Stimulated activated naive CD8-positive, alpha-beta T cell treated with anti-CD3 and anti-CD28 coated beads, Interleukin-15, Interleukin-2, amounts not matched to agents 100 U/mL and 50 U/mL, for 24 hours (primary cell): ENCODE data around the gene TLCD5.

Experiments
- ATAC-seq: fragments of 150-1000 bp; cut with Tn5 transposase; one replicate; pipeline ENCODE4 v1.10.0; 2021
- DNase-seq: peaks from one replicate; pipeline ENCODE4 v3.0.0; 2021

TLCD5 gene

GRCh38 chr11:120337355-120338106 is 12.4 kb downstream of the TLCD5 start:
- ATAC-seq (no peak), DNase-seq (no peak)

- no peak for ATAC-seq
- no peak for DNase-seq
Observed at GRCh38 chr11:120338107-120338933, 13.2 kb downstream of the TLCD5 start.

DNA sequence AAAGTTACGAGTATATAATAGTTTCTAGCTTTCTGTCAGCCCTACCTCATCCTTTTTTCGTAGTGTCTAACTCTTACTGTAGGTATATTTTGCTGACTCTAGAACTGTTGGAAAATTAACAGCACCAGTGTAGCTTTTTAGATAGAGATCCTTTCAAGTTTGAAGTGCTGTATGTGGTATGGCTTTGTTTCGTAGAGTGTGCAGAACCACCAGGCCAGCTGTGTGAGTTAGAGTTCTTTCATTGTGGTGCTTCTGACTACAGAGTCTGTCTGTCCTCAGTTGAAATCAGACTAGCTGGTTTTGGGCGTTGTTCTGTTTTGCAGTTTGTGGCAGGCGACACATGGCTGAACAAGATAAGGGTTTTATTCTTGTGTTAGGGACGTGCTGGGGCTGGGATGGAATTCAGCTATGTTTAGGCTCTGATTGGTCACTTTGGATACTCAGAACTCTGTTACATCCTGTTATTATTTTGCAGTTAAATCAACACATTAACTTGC is 14.3 kb downstream of the TLCD5 start:
- ATAC-seq = no peak
- DNase-seq = no peak

DNA sequence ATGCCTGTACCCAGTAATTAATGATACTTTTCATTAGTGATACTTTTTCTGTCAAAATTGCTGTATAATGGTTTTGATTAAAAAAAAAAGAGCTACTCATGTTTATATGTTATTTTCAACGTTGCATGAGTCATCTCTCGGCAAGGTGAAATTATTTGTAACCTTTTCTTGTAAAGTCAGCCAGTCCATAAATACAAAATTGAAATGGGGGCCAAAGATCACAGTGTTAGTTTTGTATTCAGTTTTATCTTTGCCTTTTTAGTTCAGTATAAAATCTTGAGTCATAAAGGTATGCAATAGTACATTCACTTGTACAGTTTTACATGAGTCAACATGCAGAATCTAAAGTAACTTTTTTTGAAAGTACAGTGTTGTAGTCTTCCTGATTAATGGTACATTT is 15.4 kb downstream of the TLCD5 start:
- DNase-seq = no peak
- no peak for ATAC-seq

DNA sequence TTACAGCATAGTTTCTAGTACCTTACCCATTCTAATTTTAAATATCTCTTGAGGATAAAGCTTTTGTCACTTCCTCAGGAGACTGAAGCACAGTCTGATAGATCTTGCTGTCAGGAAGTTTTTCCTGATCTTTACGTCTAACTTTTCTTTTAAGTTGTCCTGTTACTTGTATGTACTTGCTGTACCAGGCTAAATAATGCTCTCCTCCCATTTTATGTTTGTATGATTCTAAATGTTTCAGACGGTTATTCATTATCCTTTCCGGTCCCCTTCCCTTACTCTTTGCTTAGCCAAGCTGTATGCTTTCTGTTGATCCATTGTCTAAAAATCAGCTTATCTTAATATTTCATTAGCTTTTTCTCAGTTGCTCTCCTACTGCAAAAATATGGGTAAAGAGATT is 17.1 kb downstream of the TLCD5 start:
- DNase-seq (no peak), ATAC-seq (no peak)

- no peak for ATAC-seq
Observed at GRCh38 chr11:120342678-120343077, 17.6 kb downstream of the TLCD5 start.

GRCh38 chr11:120343429-120343828 is 18.3 kb downstream of the TLCD5 start:
- DNase-seq (no peak), ATAC-seq (no peak)

More at GRCh38 chr11:120342678-120343077, 17.6 kb downstream of the TLCD5 start:
- DNase-seq = no peak

GRCh38 chr11:120344302-120345004 is 19.4 kb downstream of the TLCD5 start:
- DNase-seq = peak; percentile 44
- ATAC-seq = peak; percentile 89

GRCh38 chr11:120346233-120346632 is 21.1 kb downstream of the TLCD5 start:
- no peak for ATAC-seq
- DNase-seq = no peak

GRCh38 chr11:120350637-120351036 is 25.5 kb downstream of the TLCD5 start:
- DNase-seq (no peak), ATAC-seq (no peak)

GRCh38 chr11:120352405-120352804 is 27.3 kb downstream of the TLCD5 start:
- no peak for ATAC-seq
- DNase-seq = no peak

DNA sequence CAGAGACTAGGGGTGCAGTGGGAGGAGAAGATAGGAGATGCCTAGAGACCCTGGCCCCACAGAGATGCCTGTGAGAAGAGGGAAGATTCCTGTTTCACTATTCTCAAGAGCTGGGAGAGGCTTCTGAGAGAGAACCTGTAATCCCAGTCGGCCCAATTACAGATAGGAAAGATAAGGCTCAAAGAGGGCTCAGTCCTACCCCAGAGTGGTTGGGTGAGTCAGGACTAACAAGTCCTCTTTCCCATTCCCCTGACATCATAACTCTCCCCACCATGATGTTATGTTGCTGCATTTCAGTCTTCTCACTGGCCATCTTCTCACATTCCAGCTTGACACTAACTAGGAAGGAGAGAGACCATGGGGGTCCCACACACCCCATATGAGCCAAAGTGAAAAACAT is 29.0 kb downstream of the TLCD5 start:
- DNase-seq = no peak

GRCh38 chr11:120354779-120355178 is 29.7 kb downstream of the TLCD5 start:
- DNase-seq (no peak), ATAC-seq (no peak)

More for the DNA sequence above, 29.0 kb downstream of the TLCD5 start:
- no peak for ATAC-seq

DNA sequence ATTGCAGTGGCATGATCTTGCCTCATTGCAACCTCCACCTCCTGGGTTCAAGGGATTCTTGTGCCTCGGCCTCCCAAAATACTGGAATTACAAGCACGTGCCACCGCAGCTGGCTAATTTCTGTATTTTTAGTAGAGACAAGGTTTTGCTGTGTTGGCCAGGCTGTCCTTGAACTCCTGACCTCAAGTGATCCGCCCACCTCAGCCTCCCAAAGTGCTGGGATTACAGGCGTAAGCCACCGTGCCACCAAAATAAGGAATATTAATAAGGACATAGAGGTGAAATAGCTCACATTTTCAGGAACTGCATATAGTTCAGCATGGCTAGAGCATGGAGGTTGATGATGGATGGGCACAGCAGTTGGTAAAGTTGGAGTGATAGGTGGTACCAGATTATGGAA is 32.5 kb downstream of the TLCD5 start:
- ATAC-seq (no peak), DNase-seq (no peak)

DNA sequence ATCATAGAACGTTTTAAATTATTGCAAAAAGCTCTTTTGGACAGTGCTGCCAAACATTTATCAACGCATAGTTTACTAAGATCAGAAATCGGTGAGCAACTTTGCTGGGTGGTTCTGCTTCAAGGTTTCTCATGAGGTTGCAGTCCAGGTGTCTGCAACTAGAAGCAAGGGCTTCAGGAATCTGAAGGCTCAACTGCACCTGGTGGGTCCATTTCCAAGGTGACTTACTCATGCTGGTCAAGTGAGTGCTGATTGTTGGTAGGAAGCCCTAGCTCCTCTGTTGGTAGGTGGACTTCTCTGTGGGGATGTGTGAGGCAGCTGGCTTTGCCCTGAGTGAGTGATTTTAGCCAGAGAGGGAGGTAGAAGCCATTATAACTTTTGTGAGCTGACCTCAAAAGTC is 33.6 kb downstream of the TLCD5 start:
- no peak for DNase-seq
- no peak for ATAC-seq

- ATAC-seq (no peak), DNase-seq (no peak)
Observed at GRCh38 chr11:120363436-120363835, 38.3 kb downstream of the TLCD5 start.

DNA sequence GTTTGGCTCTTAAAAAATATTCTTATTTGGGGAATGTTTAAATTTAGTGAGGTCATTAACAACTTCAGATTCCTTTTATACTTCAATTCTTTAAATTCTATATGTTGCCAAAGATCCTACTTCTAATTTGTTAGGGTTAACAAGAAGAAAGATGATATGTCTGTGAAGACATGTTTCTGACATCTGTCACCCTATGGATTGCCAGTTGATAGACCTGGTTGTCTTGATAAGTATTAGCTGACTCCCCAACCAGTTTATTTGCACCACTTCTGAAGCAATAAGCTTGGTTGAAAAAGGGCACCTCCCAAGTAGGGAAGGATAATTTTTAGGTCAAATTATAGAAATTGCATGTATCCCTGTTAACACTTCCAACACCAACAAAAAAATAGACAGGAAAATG is 40.4 kb downstream of the TLCD5 start:
- ATAC-seq = no peak

GRCh38 chr11:120372296-120372695 is 47.2 kb downstream of the TLCD5 start:
- DNase-seq (no peak), ATAC-seq (no peak)

More for the DNA sequence above, 40.4 kb downstream of the TLCD5 start:
- no peak for DNase-seq

DNA sequence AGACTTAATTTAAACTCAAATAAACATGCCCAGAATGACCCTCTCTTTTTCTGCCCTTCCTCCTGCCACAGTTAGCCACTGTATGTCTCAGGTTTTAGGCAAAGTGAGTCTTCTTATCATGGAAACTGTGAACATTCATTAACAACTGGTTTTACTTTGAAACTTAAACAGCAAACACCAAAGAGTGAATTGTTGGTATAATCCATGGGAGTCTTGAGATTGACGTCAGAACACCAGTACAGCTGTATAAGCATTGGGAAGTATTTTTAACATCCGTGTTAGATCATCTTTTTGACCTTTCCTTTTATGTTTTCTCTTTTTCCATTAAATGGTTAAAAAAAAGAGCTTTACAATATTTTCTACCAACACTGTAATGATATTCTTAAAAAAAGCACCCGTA is 50.0 kb downstream of the TLCD5 start:
- DNase-seq = no peak

DNA sequence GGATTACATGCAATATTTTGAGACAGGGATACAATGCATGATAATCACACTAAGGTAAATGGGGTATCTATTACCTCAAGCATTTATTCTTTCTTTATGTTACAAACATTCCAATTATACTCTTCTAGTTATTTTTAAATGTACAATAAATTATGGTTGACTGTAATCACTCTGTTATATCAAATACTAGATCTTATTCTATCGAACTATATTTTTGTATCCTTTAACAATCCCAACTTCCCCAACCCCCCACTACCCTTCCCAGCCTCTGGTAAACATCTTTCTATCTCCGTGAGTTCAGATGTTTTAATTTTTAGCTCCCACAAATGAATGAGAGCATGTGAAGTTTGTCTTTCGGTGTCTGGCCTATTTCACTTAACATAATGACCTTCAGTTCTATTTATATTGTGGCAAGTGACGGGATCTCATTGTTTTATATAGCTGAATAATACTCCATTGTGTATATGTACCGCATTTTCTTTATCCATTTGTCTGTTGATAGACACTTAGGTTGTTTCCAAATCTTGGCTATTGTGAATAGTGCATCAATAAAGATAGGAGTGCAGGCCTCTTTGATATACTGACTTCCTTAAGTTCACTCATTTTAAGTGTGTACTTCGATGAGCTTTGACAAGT is 51.6 kb downstream of the TLCD5 start:
- DNase-seq = no peak
- ATAC-seq = no peak

More for the DNA sequence above, 50.0 kb downstream of the TLCD5 start:
- ATAC-seq = no peak

DNA sequence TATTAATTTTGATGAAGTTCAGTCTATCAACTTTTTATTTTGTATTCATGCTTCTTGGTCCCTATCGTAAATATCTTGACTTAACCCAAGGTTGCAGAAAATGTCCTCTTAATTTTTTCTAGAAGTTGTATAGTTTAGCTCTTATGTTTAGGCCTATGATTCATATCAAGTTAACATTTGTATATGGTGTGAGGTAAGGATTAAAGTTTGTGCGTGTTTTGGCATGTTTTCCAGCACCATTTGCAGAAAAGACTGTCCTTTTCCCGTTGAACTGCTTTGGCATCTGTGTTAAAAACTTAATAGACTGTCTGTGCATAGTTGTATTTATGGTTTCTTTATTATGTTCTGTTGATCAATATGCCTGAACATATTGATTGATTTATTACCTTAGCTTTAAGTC is 53.4 kb downstream of the TLCD5 start:
- DNase-seq (no peak), ATAC-seq (no peak)

DNA sequence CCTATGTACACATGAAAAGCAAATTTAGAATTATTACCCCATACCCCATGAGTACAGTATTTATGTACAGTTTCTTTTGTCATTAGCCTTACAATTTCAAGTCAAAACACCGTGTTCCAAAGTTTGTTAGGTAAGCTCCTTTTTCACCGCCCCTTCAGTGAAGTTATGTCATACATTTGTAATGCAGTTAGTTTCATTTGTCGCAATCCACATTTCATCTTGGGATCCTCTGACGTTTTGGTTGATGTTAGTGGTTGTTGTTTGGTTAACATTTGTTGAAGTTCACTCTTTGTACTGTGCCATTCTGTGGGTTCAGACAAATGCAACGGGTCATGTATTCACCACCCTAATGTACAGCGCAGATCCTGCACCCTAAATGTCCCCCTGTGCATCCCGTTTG is 56.3 kb downstream of the TLCD5 start:
- no peak for ATAC-seq

More for the DNA sequence above, 56.3 kb downstream of the TLCD5 start:
- no peak for DNase-seq
